Measurements from ENCODE around the gene BRD4.

- TF ChIP-seq CTCF (IDR thresholded peaks at IDR 0.05): no peak
- no peak for TF ChIP-seq POLR2AphosphoS5 (IDR thresholded peaks at IDR 0.05; ENCODE audit: insufficient read depth in 1 of 2, low read depth in 1 of 2)
- no peak for TF ChIP-seq POLR2A (IDR thresholded peaks at IDR 0.05)
Observed at GRCh38 chr19:15249528-15249874, 82.8 kb downstream of the BRD4 start.

Measured in vagina (tissue), 2 donors.